Measurements from ENCODE around the gene ENTPD7. TPM values are rescaled to one million over a fixed set of nuclear protein-coding genes. Genes with fewer than 3 reads are reported as not detected.

Gene ENTPD7
- total RNA-seq, 1 experiment from 2014 or later = 11.4 TPM

GRCh38 chr10:99708428-99709012 lies 49.2 kb downstream of the ENTPD7 start:
- Mint-ChIP-seq H3K27ac (no peak overlapping the region), H3K4me1 (no peaks in the 10 kb centered on the region), H3K27me3 (ENCODE audit: low read depth) (no peaks in the 10 kb centered on the region), H3K4me3 (no peak overlapping the region), H3K36me3 (peaks cover 7% of the 10 kb centered on the region), H3K9me3 (no peaks in the 10 kb centered on the region)
- TF ChIP-seq JAZF1 (CRISPR knock-in tag; IDR thresholded peaks at IDR 0.05) = no peak
- TF ChIP-seq TEAD1 (CRISPR knock-in tag; IDR thresholded peaks at IDR 0.05) = no peak
- no peak for TF ChIP-seq FOXK1 (CRISPR knock-in tag; IDR thresholded peaks at IDR 0.05)
- no peak for TF ChIP-seq CREB1 (CRISPR knock-in tag; IDR thresholded peaks at IDR 0.05)
- no peak for TF ChIP-seq ATF2 (CRISPR knock-in tag; IDR thresholded peaks at IDR 0.05; ENCODE audit: borderline replicate concordance, low read depth)
- TF ChIP-seq ELF4 (CRISPR knock-in tag; IDR thresholded peaks at IDR 0.05; ENCODE audit: low read depth) = no peak
- TF ChIP-seq ZNF138 (CRISPR knock-in tag; conservative IDR thresholded peaks at IDR 0.05) = no peak
- TF ChIP-seq ZNF121 (CRISPR knock-in tag; IDR thresholded peaks at IDR 0.05) = no peak
- no peak for TF ChIP-seq ATF1 (CRISPR knock-in tag; IDR thresholded peaks at IDR 0.05)
- POLR2A ChIA-PET = no interaction called here
- DNase-seq (ENCODE audit: low spot score) (no peak), ATAC-seq (no peak)
- CTCF ChIA-PET = no interaction called here

GRCh38 chr10:99709480-99710229 lies 50.3 kb downstream of the ENTPD7 start:
- Mint-ChIP-seq H3K4me3 (no peak overlapping the region), H3K36me3 (peaks cover 15% of the 10 kb centered on the region), H3K4me1 (no peaks in the 10 kb centered on the region), H3K27ac (no peak overlapping the region), H3K9me3 (no peaks in the 10 kb centered on the region), H3K27me3 (ENCODE audit: low read depth) (no peaks in the 10 kb centered on the region)
- TF ChIP-seq AR (CRISPR knock-in tag; IDR thresholded peaks at IDR 0.05) (no peak), SMAD3 (CRISPR knock-in tag; IDR thresholded peaks at IDR 0.05; ENCODE audit: borderline replicate concordance) (no peak), FOXJ3 (CRISPR knock-in tag; IDR thresholded peaks at IDR 0.05; ENCODE audit: borderline replicate concordance) (no peak), CDX4 (CRISPR knock-in tag; IDR thresholded peaks at IDR 0.05; ENCODE audit: borderline replicate concordance) (no peak), ZNF121 (CRISPR knock-in tag; IDR thresholded peaks at IDR 0.05) (no peak), E2F4 (CRISPR knock-in tag; IDR thresholded peaks at IDR 0.05; ENCODE audit: borderline replicate concordance, low read depth) (no peak), MAX (CRISPR knock-in tag; IDR thresholded peaks at IDR 0.05) (no peak), ATF3 (CRISPR knock-in tag; conservative IDR thresholded peaks at IDR 0.05) (no peak), PREB (CRISPR knock-in tag; IDR thresholded peaks at IDR 0.05; ENCODE audit: borderline replicate concordance) (no peak), IRF1 (CRISPR knock-in tag; IDR thresholded peaks at IDR 0.05) (no peak), JUN (CRISPR knock-in tag; IDR thresholded peaks at IDR 0.05) (no peak), ATF2 (CRISPR knock-in tag; IDR thresholded peaks at IDR 0.05; ENCODE audit: borderline replicate concordance, low read depth) (no peak)
- peak; percentile 90 for ATAC-seq
- ChIA-PET CTCF (no interaction called here), POLR2A (no interaction called here)
- peak; percentile 13 for DNase-seq (ENCODE audit: low spot score)
